ENCODE measurements around the gene DMD.

GRCh38 chrX:31307952-31308351 lies 1903.4 kb downstream of the DMD start:
- TF ChIP-seq CTCF (IDR thresholded peaks at IDR 0.05; ENCODE audit: borderline replicate concordance, extremely low read depth, low read length, poor library complexity, severe bottlenecking): no peak
- TF ChIP-seq EZH2 (IDR thresholded peaks at IDR 0.05; ENCODE audit: borderline replicate concordance, low read depth, low read length, severe bottlenecking): no peak

Measured in DND-41 (cell line).